ENCODE data around the gene GRXCR2.
"Not testable (repeated sequence)": the region's sequence is repeated elsewhere in the genome, so short reads cannot be mapped to it uniquely, and the experiment has no call there.

The GRXCR2 gene

GRCh38 chr5:145887217-145887616 is 14.4 kb upstream of the GRXCR2 start:
- no peak for DNase-seq (ENCODE audit: low spot score)

- DNase-seq (ENCODE audit: low spot score) = no peak
Observed at GRCh38 chr5:145874765-145875164, 2.0 kb upstream of the GRXCR2 start.

- no peak for DNase-seq (ENCODE audit: low spot score)
Observed at GRCh38 chr5:145872486-145872885, 328 bp downstream of the GRXCR2 start.

- no peak for DNase-seq (ENCODE audit: low spot score)
Observed at GRCh38 chr5:145869753-145870152, 3.1 kb downstream of the GRXCR2 start.

GRCh38 chr5:145867806-145868205 is 5.0 kb downstream of the GRXCR2 start:
- no peak for DNase-seq (ENCODE audit: low spot score)

- DNase-seq (ENCODE audit: low spot score) = not testable (repeated sequence)
Observed at GRCh38 chr5:145864432-145864831, 8.4 kb downstream of the GRXCR2 start.

- no peak for DNase-seq (ENCODE audit: low spot score)
Observed at GRCh38 chr5:145863003-145863402, 9.8 kb downstream of the GRXCR2 start.

- DNase-seq (ENCODE audit: low spot score) = no peak
Observed at GRCh38 chr5:145859897-145860296, 12.9 kb downstream of the GRXCR2 start.

- DNase-seq (ENCODE audit: low spot score) = no peak
Observed at GRCh38 chr5:145859453-145859852, 13.4 kb downstream of the GRXCR2 start.

GRCh38 chr5:145858959-145859358 is 13.9 kb downstream of the GRXCR2 start:
- no peak for DNase-seq (ENCODE audit: low spot score)

GRCh38 chr5:145856285-145856818 is 16.5 kb downstream of the GRXCR2 start:
- DNase-seq (ENCODE audit: low spot score) = peak; percentile 40

GRCh38 chr5:145855763-145856267 is 17.0 kb downstream of the GRXCR2 start:
- DNase-seq (ENCODE audit: low spot score) = no peak

- DNase-seq (ENCODE audit: low spot score) = peak; percentile 38
Observed at GRCh38 chr5:145854651-145855258, 18.1 kb downstream of the GRXCR2 start.

- DNase-seq (ENCODE audit: low spot score) = no peak
Observed at GRCh38 chr5:145853781-145854376, 18.9 kb downstream of the GRXCR2 start.

GRCh38 chr5:145852990-145853389 is 19.8 kb downstream of the GRXCR2 start:
- DNase-seq (ENCODE audit: low spot score) = no peak

- DNase-seq (ENCODE audit: low spot score) = no peak
Observed at GRCh38 chr5:145848854-145849253, 24.0 kb downstream of the GRXCR2 start.

GRCh38 chr5:145847499-145848497 is 25.0 kb downstream of the GRXCR2 start:
- DNase-seq (ENCODE audit: low spot score) = peak; percentile 60

- DNase-seq (ENCODE audit: low spot score) = no peak
Observed at GRCh38 chr5:145846081-145846480, 26.7 kb downstream of the GRXCR2 start.

GRCh38 chr5:145841299-145841698 is 31.5 kb downstream of the GRXCR2 start:
- DNase-seq (ENCODE audit: low spot score) = no peak

- no peak for DNase-seq (ENCODE audit: low spot score)
Observed at GRCh38 chr5:145840458-145841132, 32.2 kb downstream of the GRXCR2 start.

- DNase-seq (ENCODE audit: low spot score) = no peak
Observed at GRCh38 chr5:145838276-145838675, 34.5 kb downstream of the GRXCR2 start.

GRCh38 chr5:145836241-145836640 is 36.6 kb downstream of the GRXCR2 start:
- DNase-seq (ENCODE audit: low spot score) = not testable (repeated sequence)

Measured in hepatic stellate cell (primary cell).